Measurements from ENCODE around the gene DDA1. TPM values are rescaled to one million over a fixed set of nuclear protein-coding genes. Genes with fewer than 3 reads are reported as not detected.
"Not testable (repeated sequence)": the region's sequence is repeated elsewhere in the genome, so short reads cannot be mapped to it uniquely, and the experiment has no call there.

DDA1 gene
- total RNA-seq, 1 donor from 2014 or later = 50.2 TPM

DNA sequence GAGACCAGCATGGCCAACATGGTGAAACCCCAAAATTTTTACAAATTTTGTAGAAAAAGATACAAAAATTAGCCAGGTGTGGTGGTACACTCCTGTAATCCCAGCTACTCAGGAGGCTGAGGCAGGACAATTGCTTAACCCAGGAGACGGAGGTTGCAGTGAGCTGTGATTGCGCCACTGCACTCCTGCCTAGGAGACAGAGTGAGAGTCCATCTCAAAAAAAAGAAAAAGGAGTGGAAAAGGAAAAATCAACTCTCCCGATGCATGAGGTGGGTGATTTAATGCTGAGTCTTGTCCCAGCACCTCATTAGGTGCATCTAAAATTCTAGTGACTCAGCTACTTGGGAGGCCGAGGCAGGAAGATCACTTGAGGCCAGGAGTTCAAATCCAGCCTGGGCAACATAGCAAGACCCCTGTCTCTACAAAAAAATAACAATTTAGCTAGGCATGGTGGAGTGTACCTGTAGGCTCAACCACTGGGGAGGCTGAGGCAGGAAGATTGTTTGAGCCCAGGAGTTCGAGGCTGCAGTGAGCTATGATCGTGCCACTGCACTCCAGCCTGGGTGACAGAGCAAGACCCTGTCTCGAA is 47.8 kb downstream of the DDA1 start:
- intact Hi-C loops (cut with micrococcal nuclease) = no loop called here
- Mint-ChIP-seq H3K27me3 (ENCODE audit: insufficient read depth) (peaks cover 6% of the 10 kb centered on the region), H3K36me3 (ENCODE audit: low read depth) (no peaks in the 10 kb centered on the region), H3K27ac (no peak overlapping the region), H3K9me3 (no peaks in the 10 kb centered on the region), H3K4me3 (no peak overlapping the region), H3K4me1 (ENCODE audit: low read depth) (no peaks in the 10 kb centered on the region)
- no peak for DNase-seq (ENCODE audit: low spot score)

- Mint-ChIP-seq H3K27me3 (ENCODE audit: insufficient read depth) (peaks cover 8% of the 10 kb centered on the region), H3K36me3 (ENCODE audit: low read depth) (no peaks in the 10 kb centered on the region), H3K4me3 (no peak overlapping the region), H3K9me3 (no peaks in the 10 kb centered on the region), H3K27ac (no peak overlapping the region), H3K4me1 (ENCODE audit: low read depth) (no peaks in the 10 kb centered on the region)
- intact Hi-C loops (cut with micrococcal nuclease) = no loop called here
- no peak for DNase-seq (ENCODE audit: low spot score)
Observed at GRCh38 chr19:17357724-17358123, 48.4 kb downstream of the DDA1 start.

- Mint-ChIP-seq H3K27ac (no peak overlapping the region), H3K4me1 (ENCODE audit: low read depth) (no peaks in the 10 kb centered on the region), H3K27me3 (ENCODE audit: insufficient read depth) (peaks cover 5% of the 10 kb centered on the region), H3K4me3 (no peak overlapping the region), H3K36me3 (ENCODE audit: low read depth) (no peaks in the 10 kb centered on the region), H3K9me3 (no peaks in the 10 kb centered on the region)
- intact Hi-C loops (cut with micrococcal nuclease) = no loop called here
- DNase-seq (ENCODE audit: low spot score) = no peak
Observed at GRCh38 chr19:17358395-17358794, 49.0 kb downstream of the DDA1 start.

GRCh38 chr19:17359905-17360800 is 50.8 kb downstream of the DDA1 start:
- Mint-ChIP-seq H3K27ac (no peak overlapping the region), H3K4me1 (ENCODE audit: low read depth) (no peaks in the 10 kb centered on the region), H3K9me3 (no peaks in the 10 kb centered on the region), H3K27me3 (ENCODE audit: insufficient read depth) (peaks cover 5% of the 10 kb centered on the region), H3K4me3 (no peak overlapping the region), H3K36me3 (ENCODE audit: low read depth) (no peaks in the 10 kb centered on the region)
- intact Hi-C loops (cut with micrococcal nuclease) = no loop called here
- no peak for DNase-seq (ENCODE audit: low spot score)

GRCh38 chr19:17363852-17364605 is 54.7 kb downstream of the DDA1 start:
- H3K27ac Mint-ChIP-seq; DNase-seq (ENCODE audit: low spot score); H3K36me3 Mint-ChIP-seq (ENCODE audit: low read depth); H3K27me3 Mint-ChIP-seq (ENCODE audit: insufficient read depth); H3K4me1 Mint-ChIP-seq (ENCODE audit: low read depth); H3K9me3 Mint-ChIP-seq; intact Hi-C loops (cut with micrococcal nuclease); H3K4me3 Mint-ChIP-seq: not testable (repeated sequence)

GRCh38 chr19:17365361-17365760 is 56.0 kb downstream of the DDA1 start:
- Mint-ChIP-seq H3K9me3 (no peaks in the 10 kb centered on the region), H3K27ac (no peak overlapping the region), H3K36me3 (ENCODE audit: low read depth) (no peaks in the 10 kb centered on the region), H3K4me3 (no peak overlapping the region), H3K27me3 (ENCODE audit: insufficient read depth) (peaks cover 5% of the 10 kb centered on the region), H3K4me1 (ENCODE audit: low read depth) (no peaks in the 10 kb centered on the region)
- DNase-seq (ENCODE audit: low spot score) = no peak
- intact Hi-C loops (cut with micrococcal nuclease) = no loop called here

- peaks cover 3% of the 10 kb centered on the region for H3K27me3 Mint-ChIP-seq (ENCODE audit: insufficient read depth)
- H3K4me3 Mint-ChIP-seq = no peak overlapping the region
- no peaks in the 10 kb centered on the region for H3K36me3 Mint-ChIP-seq (ENCODE audit: low read depth)
- DNase-seq (ENCODE audit: low spot score) = no peak
- no peak overlapping the region for H3K27ac Mint-ChIP-seq
- no peaks in the 10 kb centered on the region for H3K4me1 Mint-ChIP-seq (ENCODE audit: low read depth)
- intact Hi-C loops (cut with micrococcal nuclease) = no loop called here
- H3K9me3 Mint-ChIP-seq = no peaks in the 10 kb centered on the region
Observed at GRCh38 chr19:17370026-17370587, 60.7 kb downstream of the DDA1 start.

Other genes with a start within 250 kb of the DDA1 start
- gene HAUS8, start 234.1 kb upstream of the DDA1 start, total RNA-seq = 32.8 and 34.9 TPM in 2 replicates
- 134 and 137 TPM in 2 replicates for gene MYO9B, start 233.8 kb upstream of the DDA1 start, total RNA-seq
- gene USE1, start 94.2 kb upstream of the DDA1 start, total RNA-seq = 34.6 and 36.0 TPM in 2 replicates
- 17.0 and 19.6 TPM in 2 replicates for gene OCEL1, start 83.3 kb upstream of the DDA1 start, total RNA-seq
- gene NR2F6, start 63.6 kb upstream of the DDA1 start, total RNA-seq = 14.3 and 14.4 TPM in 2 replicates
- gene USHBP1, start 44.8 kb upstream of the DDA1 start, total RNA-seq = 0.10 and 0.26 TPM in 2 replicates
- 114 and 120 TPM in 2 replicates for gene BABAM1, start 42.1 kb upstream of the DDA1 start, total RNA-seq
- gene ANKLE1, start 27.7 kb upstream of the DDA1 start, total RNA-seq = 13.4 and 13.8 TPM in 2 replicates
- gene ABHD8, start 6.1 kb upstream of the DDA1 start, total RNA-seq = 8.8 and 9.0 TPM in 2 replicates
- gene MRPL34, start 3.7 kb upstream of the DDA1 start, total RNA-seq = 108 and 118 TPM in 2 replicates
- gene ANO8, start 25.3 kb downstream of the DDA1 start, total RNA-seq = 6.6 and 7.4 TPM in 2 replicates
- gene GTPBP3, start 28.0 kb downstream of the DDA1 start, total RNA-seq = 64.2 and 72.0 TPM in 2 replicates
- 0.08 TPM in 1 of 2 replicates, not detected in the other for gene PLVAP, start 67.8 kb downstream of the DDA1 start, total RNA-seq
- 1.9 and 2.6 TPM in 2 replicates for gene CCDC194, start 84.6 kb downstream of the DDA1 start, total RNA-seq
- 146 and 148 TPM in 2 replicates for gene BST2, start 96.1 kb downstream of the DDA1 start, total RNA-seq
- 40.8 and 42.7 TPM in 2 replicates for gene MVB12A, start 110.5 kb downstream of the DDA1 start, total RNA-seq
- gene TMEM221, start 139.1 kb downstream of the DDA1 start, total RNA-seq = not detected in 2 replicates
- gene NXNL1, start 151.4 kb downstream of the DDA1 start, total RNA-seq = not detected in 2 replicates
- gene SLC27A1, start 161.0 kb downstream of the DDA1 start, total RNA-seq = 1.7 and 2.0 TPM in 2 replicates
- gene PGLS, start 202.1 kb downstream of the DDA1 start, total RNA-seq = 58.9 and 61.3 TPM in 2 replicates
- 115 and 117 TPM in 2 replicates for gene COLGALT1, start 246.1 kb downstream of the DDA1 start, total RNA-seq